Omental fat pad (tissue), 4 donors: Measurements from ENCODE around the gene TMEM191C. TPM values are rescaled to one million over a fixed set of nuclear protein-coding genes. Genes with fewer than 3 reads are reported as not detected.
"Not testable (repeated sequence)": the region's sequence is repeated elsewhere in the genome, so short reads cannot be mapped to it uniquely, and the experiment has no call there.

ENCODE experiments used
- ATAC-seq: fragments of 150-250 bp; one replicate; pipeline ENCODE4 v1.9.1; 2016; ENCODE audit warnings: mild to moderate bottlenecking, moderate library complexity; ENCODE audit not compliant: low FRiP score
- DNase-seq: peaks from one replicate; pipeline ENCODE4 v3.0.0-alpha.2; 2019; ENCODE audit warnings: low spot score
- CTCF ChIP-seq, 3 donors: fragments of 450-650 bp; IDR thresholded peaks; one replicate each; pipeline ENCODE4 v1.5.1; 2016 to 2017; ENCODE audit warnings: antibody characterized with exemption in 3 of 3, mild to moderate bottlenecking in 3 of 3, moderate library complexity in 2 of 3
- total RNA-seq, 4 donors: library from RNA; depleted of rRNA; stranded (reverse); fragments of >200 nt; gene quantifications; one replicate each; pipeline ENCODE4 v1.1.0, GENCODE V29; 2016

Gene TMEM191C
- total RNA-seq, 4 donors from 2014 or later, result 0.31 to 3.8 (median 0.87) TPM

GRCh38 chr22:21451545-21452520 lies 15.4 kb upstream of the TMEM191C start:
- ATAC-seq, result no peak
- DNase-seq, result no peak
- no peak for TF ChIP-seq CTCF (IDR thresholded peaks at IDR 0.05)

GRCh38 chr22:21452666-21453065 lies 14.5 kb upstream of the TMEM191C start:
- DNase-seq, ATAC-seq: not testable (repeated sequence)

GRCh38 chr22:21454998-21455333 lies 12.2 kb upstream of the TMEM191C start:
- not testable (repeated sequence) for DNase-seq, ATAC-seq

- TF ChIP-seq CTCF (IDR thresholded peaks at IDR 0.05), result no peak
- no peak for ATAC-seq
- DNase-seq, result no peak
Observed at GRCh38 chr22:21455334-21456089, 11.7 kb upstream of the TMEM191C start.

GRCh38 chr22:21457023-21457787 lies 10.0 kb upstream of the TMEM191C start:
- ATAC-seq (no peak), DNase-seq (no peak)
- no peak for TF ChIP-seq CTCF (IDR thresholded peaks at IDR 0.05)

GRCh38 chr22:21462672-21463071 lies 4.5 kb upstream of the TMEM191C start:
- ATAC-seq, DNase-seq: not testable (repeated sequence)

- ATAC-seq, result peak; percentile 93
- peak; percentile 93 for DNase-seq
Observed at GRCh38 chr22:21468194-21469096, 1.3 kb downstream of the TMEM191C start.

GRCh38 chr22:21469097-21469994 lies 2.2 kb downstream of the TMEM191C start:
- ATAC-seq, result not testable (repeated sequence)

GRCh38 chr22:21472984-21473383 lies 5.8 kb downstream of the TMEM191C start:
- not testable (repeated sequence) for ATAC-seq, DNase-seq

More at GRCh38 chr22:21469097-21469994, 2.2 kb downstream of the TMEM191C start:
- not testable (repeated sequence) for DNase-seq

GRCh38 chr22:21473664-21474063 lies 6.5 kb downstream of the TMEM191C start:
- not testable (repeated sequence) for DNase-seq, ATAC-seq

GRCh38 chr22:21484039-21484438 lies 16.9 kb downstream of the TMEM191C start:
- DNase-seq, result not testable (repeated sequence)

GRCh38 chr22:21487723-21488122 lies 20.5 kb downstream of the TMEM191C start:
- ATAC-seq, DNase-seq: not testable (repeated sequence)

More at GRCh38 chr22:21484039-21484438, 16.9 kb downstream of the TMEM191C start:
- ATAC-seq, result not testable (repeated sequence)
